Vagina (tissue), 1 donor: ENCODE data around the gene FAM171A1. TPM values are rescaled to one million over a fixed set of nuclear protein-coding genes. Genes with fewer than 3 reads are reported as not detected.

Experiments used
- small RNA-seq: library from RNA; depleted of rRNA; stranded (forward); fragments of <200 nt; gene quantifications from one replicate; pipeline ENCODE3, GENCODE V24; 2016
- total RNA-seq: library from RNA; depleted of rRNA; stranded (reverse); fragments of >200 nt; gene quantifications from one replicate; pipeline ENCODE4 v1.2.3, GENCODE V29; 2016

FAM171A1 gene
- total RNA-seq, 1 donor from 2014 or later = 8.6 TPM

Small RNA genes within 50 kb of the gene (small RNA-seq; reads per million reads assigned to genes)
- not detected for gene AL590365.1

Other genes starting within 250 kb of the FAM171A1 start
- 15.2 TPM for gene NMT2, start 202.6 kb downstream of the FAM171A1 start, total RNA-seq